Spleen (tissue), 11 donors: ENCODE measurements around the gene HOXA6. TPM values are rescaled to one million over a fixed set of nuclear protein-coding genes. Genes with fewer than 3 reads are reported as not detected.

Source experiments
- DNase-seq: peaks from one replicate; pipeline ENCODE4 v3.0.0-alpha.2; 2020
- H3K27ac ChIP-seq, 8 donors: fragments of 200-600 bp; sonication (generic) in 7 of 8; 1 replicate in 4 of 8; 2 replicates in 4 of 8; pipeline versions ENCODE4 v1.5.0 to v1.8.0; 2016 to 2021; ENCODE audit warnings: inconsistent platforms in 4 of 8, mild to moderate bottlenecking in 4 of 8, moderate library complexity in 1 of 8
- H3K27me3 ChIP-seq, 7 donors: fragments of 200-600 bp; sonication (generic) in 6 of 7; replicated peaks in 1 of 7; 1 replicate in 4 of 7; 2 replicates in 3 of 7; pipeline versions ENCODE4 v1.5.0 to v1.8.0; 2016 to 2021; ENCODE audit warnings: inconsistent platforms in 3 of 7, mild to moderate bottlenecking in 1 of 7
- H3K36me3 ChIP-seq, 6 donors: fragments of 200-600 bp; sonication (generic) in 5 of 6; 1 replicate in 4 of 6; 2 replicates in 2 of 6; pipeline versions ENCODE4 v1.5.0 to v1.8.0; 2016 to 2021; ENCODE audit warnings: inconsistent platforms in 2 of 6
- H3K4me1 ChIP-seq, 6 donors: fragments of 200-600 bp; sonication (generic) in 5 of 6; 1 replicate in 3 of 6; 2 replicates in 3 of 6; pipeline versions ENCODE4 v1.5.0 to v1.8.0; 2016 to 2021; ENCODE audit warnings: inconsistent platforms in 3 of 6
- H3K4me3 ChIP-seq, 8 donors: fragments of 200-600 bp; sonication (generic) in 7 of 8; 1 replicate in 4 of 8; 2 replicates in 4 of 8; pipeline versions ENCODE4 v1.5.0 to v1.8.0; 2016 to 2021; ENCODE audit warnings: inconsistent platforms in 4 of 8, mild to moderate bottlenecking in 4 of 8, moderate library complexity in 2 of 8
- H3K9me3 ChIP-seq, 8 donors: fragments of 200-600 bp; sonication (generic) in 7 of 8; 1 replicate in 4 of 8; 2 replicates in 4 of 8; pipeline versions ENCODE4 v1.5.0 to v1.8.0; 2016 to 2021; ENCODE audit warnings: inconsistent platforms in 4 of 8
- CTCF ChIP-seq, 11 experiments: fragments of 200-600 bp in 7 of 11; fragments of 450-650 bp in 4 of 11; sonication (generic) in 4 of 11; IDR thresholded peaks in 8 of 11; conservative IDR thresholded peaks in 3 of 11; 1 replicate in 7 of 11; 2 replicates in 4 of 11; pipeline versions ENCODE4 v1.4.0 to v1.8.0; 2016 to 2021; ENCODE audit warnings: antibody characterized with exemption in 11 of 11, inconsistent platforms in 4 of 11, mild to moderate bottlenecking in 1 of 11
- POLR2A ChIP-seq, 3 donors: fragments of 450-650 bp; IDR thresholded peaks; one replicate each; pipeline ENCODE4 v1.5.1; 2017; ENCODE audit warnings: antibody characterized with exemption in 3 of 3, mild to moderate bottlenecking in 1 of 3
- POLR2AphosphoS5 ChIP-seq, 3 donors: sonication (generic); formaldehyde crosslinking; IDR thresholded peaks; one replicate each; pipeline ENCODE4 v1.5.1; 2017; ENCODE audit warnings: antibody characterized with exemption in 3 of 3
- WGBS, 5 donors: extraction: QIAGEN DNeasy Blood & Tissue Kit in 3 of 5; methylation state at CpG; one replicate each; pipeline versions ENCODE4 v1.1.5 to v1.1.7; 2013 to 2018; 5-methylcytosine and 5-hydroxymethylcytosine counted together
- intact Hi-C: fragments of 100-400 bp; cut with DNase I; formaldehyde crosslinking; loops from one replicate; pipeline ENCODE4 v1.15.0; 2023; ENCODE audit warnings: low total_unique reads
- polyA plus RNA-seq, 3 donors: library from polyadenylated mRNA; stranded (reverse); fragments of 200-250 nt; gene quantifications; one replicate each; pipeline ENCODE4 v1.2.1, GENCODE V29; 2013
- total RNA-seq, 7 donors: library from RNA; depleted of rRNA in 3 of 7; stranded (reverse); fragments of >200 nt in 3 of 7; fragmentation: NEBNext Ultra II Directional in 4 of 7; extraction: Animal tissue kit (Norgen Biotek cat#: 25700) in 4 of 7; gene quantifications; one replicate each; pipeline versions ENCODE4 v1.1.0 to v1.2.1, GENCODE V29; 2016 to 2021
- donor health status: healthy with polysubstance abuse.
- donor health status: DM: no; HTN: no; CAD: no; lungs with moderate emphysema.
- donor health status: DM: no; HTN: no; CAD: no.
- donor health status: Bipolar disorder and iron deficiency.
- donor health status: healthy.
- donor health status: DM: no; HTN: no; CAD: no.
- donor health status: DM: yes; HTN: yes; CAD: no.

The HOXA6 gene
- total and polyA plus RNA-seq, 10 donors: 0.26 to 2.0 (median 1.2) TPM; not detected in 2

GRCh38 chr7:27182861-27183681, 35.5 kb upstream of the HOXA6 start:
- intact Hi-C loops: loop anchor here (10.0 kb wide), 1 partner anchor 1328 kb away; no protein-coding TSS in a partner anchor
- Histone ChIP-seq H3K27me3 (peaks cover 42 to 100% (median 99%) of the 10 kb centered on the region in 7 donors), H3K9me3 (no peaks in the 10 kb centered on the region), H3K4me3 (no peak overlapping the region), H3K36me3 (no peaks in the 10 kb centered on the region), H3K27ac (no peak overlapping the region), H3K4me1 (peaks cover 19 to 63% (median 52%) of the 10 kb centered on the region in 6 donors)
- peak; percentile 69 for DNase-seq
- TF ChIP-seq POLR2A (IDR thresholded peaks at IDR 0.05) (no peak), POLR2AphosphoS5 (IDR thresholded peaks at IDR 0.05) (no peak), CTCF (IDR thresholded peaks at IDR 0.05 in 8 of 11, conservative IDR thresholded peaks at IDR 0.05 in 3 of 11) (no peak)
- 14 to 23% (median 15%) methylated on average over 28 to 39 of the region's 39 CpGs for WGBS, 5 donors

DNA sequence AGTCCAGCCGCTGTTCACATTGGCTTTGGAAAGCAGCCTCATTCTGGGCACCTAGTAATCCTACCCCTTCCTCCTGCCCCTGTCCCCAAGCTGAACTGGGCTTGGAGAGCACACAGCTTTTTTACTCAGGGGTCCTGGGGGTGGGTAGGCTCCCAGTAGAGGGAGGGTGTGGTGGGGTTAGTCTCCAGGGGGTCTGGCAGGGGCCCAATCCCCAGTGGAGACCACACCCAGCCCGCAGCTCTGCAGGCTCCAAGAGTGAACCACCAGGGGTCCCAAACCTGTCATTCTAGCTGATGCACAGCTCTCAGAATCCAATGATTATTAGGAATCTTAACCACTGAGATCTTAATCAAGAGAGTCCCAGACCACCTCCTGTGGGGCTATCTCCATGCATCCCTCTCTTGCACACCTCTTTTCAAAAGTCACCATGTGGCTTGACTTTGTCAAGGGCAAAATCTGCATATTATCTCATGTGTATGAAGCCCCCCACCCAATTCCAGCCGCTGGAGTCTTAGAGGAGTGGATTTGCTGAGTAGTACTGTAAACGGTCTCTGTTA, 34.8 kb upstream of the HOXA6 start:
- intact Hi-C loops: loop anchor here (10.0 kb wide), 1 partner anchor 1328 kb away; no protein-coding TSS in a partner anchor
- H3K27me3 ChIP-seq: peaks cover 35 to 100% (median 99%) of the 10 kb centered on the region in 7 donors
- H3K9me3 ChIP-seq: no peaks in the 10 kb centered on the region
- H3K27ac ChIP-seq: no peak overlapping the region
- TF ChIP-seq POLR2A (IDR thresholded peaks at IDR 0.05) (no peak), CTCF (IDR thresholded peaks at IDR 0.05 in 8 of 11, conservative IDR thresholded peaks at IDR 0.05 in 3 of 11) (no peak), POLR2AphosphoS5 (IDR thresholded peaks at IDR 0.05) (no peak)
- H3K4me1 ChIP-seq: peaks cover 19 to 56% (median 45%) of the 10 kb centered on the region in 6 donors
- no peaks in the 10 kb centered on the region for H3K36me3 ChIP-seq
- peak; percentile 29 for DNase-seq
- 51 to 59% (median 54%) methylated on average over 4 of the region's 4 CpGs for WGBS, 5 donors
- H3K4me3 ChIP-seq: no peak overlapping the region

DNA sequence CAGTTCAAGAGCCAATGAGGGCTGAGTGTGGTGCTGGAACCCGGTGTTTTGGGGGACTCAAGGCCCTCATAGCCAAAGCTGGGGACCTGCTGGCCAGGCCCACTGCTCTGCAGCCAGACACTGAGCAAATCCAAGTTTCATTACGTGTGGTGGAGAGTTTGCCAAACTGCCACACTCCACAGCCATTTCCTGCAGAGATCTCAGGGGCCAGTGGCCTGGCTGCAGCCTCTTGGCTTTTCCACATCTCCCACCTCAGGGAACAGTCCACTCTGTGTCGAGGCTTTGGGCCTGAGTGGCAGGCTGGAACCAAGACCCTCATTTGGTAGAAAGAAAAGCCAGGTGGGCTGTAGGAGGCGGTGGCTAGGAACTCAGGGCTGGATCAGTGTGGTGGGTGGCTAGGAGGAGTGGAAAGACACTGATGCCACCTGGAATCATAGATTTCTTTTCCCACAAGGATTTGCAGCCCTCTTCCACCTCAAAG, 34.3 kb upstream of the HOXA6 start:
- no peak overlapping the region for H3K4me3 ChIP-seq
- H3K9me3 ChIP-seq: no peaks in the 10 kb centered on the region
- peak; percentile 33 for DNase-seq
- peaks cover 32 to 100% (median 99%) of the 10 kb centered on the region in 7 donors for H3K27me3 ChIP-seq
- intact Hi-C loops: loop anchor here (10.0 kb wide), 1 partner anchor 1327 kb away; no protein-coding TSS in a partner anchor
- 60 to 72% (median 71%) methylated on average over 4 of the region's 4 CpGs for WGBS, 5 donors
- H3K4me1 ChIP-seq: peaks cover 19 to 54% (median 44%) of the 10 kb centered on the region in 6 donors
- H3K27ac ChIP-seq: no peak overlapping the region
- no peak for TF ChIP-seq POLR2A (IDR thresholded peaks at IDR 0.05)
- no peak for TF ChIP-seq CTCF (IDR thresholded peaks at IDR 0.05 in 8 of 11, conservative IDR thresholded peaks at IDR 0.05 in 3 of 11)
- no peak for TF ChIP-seq POLR2AphosphoS5 (IDR thresholded peaks at IDR 0.05)
- H3K36me3 ChIP-seq: no peaks in the 10 kb centered on the region
